Islet of Langerhans (tissue), 1 donor: Measurements from ENCODE around the gene TMTC1.
A peak's percentile ranks its signal among the peaks of the same experiment; 100 is the strongest.
"Not testable (repeated sequence)": the region's sequence is repeated elsewhere in the genome, so short reads cannot be mapped to it uniquely, and the experiment has no call there.

ENCODE experiments used
- FAIRE-seq: peaks from one replicate; lab custom pipeline; 2011; peaks lifted over from hg19 to GRCh38; lab: Jason Lieb, UNC

Gene TMTC1

GRCh38 chr12:29566441-29566840 is 217.3 kb downstream of the TMTC1 start:
- FAIRE-seq = no peak

DNA sequence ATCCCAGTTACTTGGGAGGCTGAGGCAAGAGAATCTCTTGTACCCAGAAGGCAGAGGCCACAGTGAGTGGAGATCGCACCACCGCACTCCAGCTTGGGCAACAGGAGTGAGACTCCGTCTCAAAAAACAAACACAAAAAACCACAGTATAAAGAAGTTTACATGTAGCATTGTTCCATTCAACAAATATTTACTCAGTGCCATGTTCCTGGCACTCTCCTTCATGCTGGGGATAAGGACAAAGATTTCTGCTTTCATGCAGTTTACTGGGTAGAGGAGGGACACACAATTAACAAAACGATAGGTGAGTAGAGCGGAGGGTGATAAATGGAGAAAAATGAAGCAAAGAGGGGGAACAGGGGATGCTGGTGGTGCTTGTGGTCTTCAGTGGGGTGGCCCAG is 218.0 kb downstream of the TMTC1 start:
- no peak for FAIRE-seq

- FAIRE-seq = no peak
These were observed 218.8 kb downstream of the TMTC1 start for GRCh38 chr12:29564925-29565324.

- FAIRE-seq = no peak
These were observed 220.1 kb downstream of the TMTC1 start for GRCh38 chr12:29563636-29564035.

GRCh38 chr12:29563071-29563470 is 220.7 kb downstream of the TMTC1 start:
- FAIRE-seq = no peak

DNA sequence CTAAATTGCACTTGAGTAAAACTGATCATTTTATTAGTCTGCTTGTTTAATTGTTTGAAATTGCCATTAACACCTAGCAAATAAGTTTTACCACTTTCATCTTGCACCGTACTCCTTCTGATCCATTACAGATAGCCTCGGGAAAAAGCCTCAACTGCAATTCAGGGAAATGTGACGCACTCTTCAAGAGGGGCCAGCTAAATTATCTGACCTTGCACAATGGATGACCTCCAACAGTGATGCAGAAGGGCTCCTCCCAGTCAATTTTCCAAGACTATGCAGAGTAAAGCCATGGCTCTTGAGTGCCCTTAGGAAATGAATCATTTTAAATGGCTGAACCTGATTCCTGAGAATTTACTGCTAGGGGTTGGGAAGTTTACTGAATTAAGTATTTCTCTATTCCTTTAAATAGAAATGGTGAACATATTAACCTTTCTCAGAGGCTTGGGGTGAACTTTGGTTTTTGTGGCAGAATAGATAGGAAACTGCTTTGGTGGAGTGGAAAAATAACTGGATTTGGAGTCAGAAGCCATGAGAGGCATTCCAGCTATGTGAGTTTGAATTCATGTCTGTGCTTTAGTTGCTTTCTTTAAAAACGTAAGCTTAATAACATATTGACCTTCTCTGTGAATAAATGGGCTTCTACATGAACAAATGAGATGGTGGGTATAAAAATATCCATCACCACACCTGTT is 221.5 kb downstream of the TMTC1 start:
- FAIRE-seq = no peak

DNA sequence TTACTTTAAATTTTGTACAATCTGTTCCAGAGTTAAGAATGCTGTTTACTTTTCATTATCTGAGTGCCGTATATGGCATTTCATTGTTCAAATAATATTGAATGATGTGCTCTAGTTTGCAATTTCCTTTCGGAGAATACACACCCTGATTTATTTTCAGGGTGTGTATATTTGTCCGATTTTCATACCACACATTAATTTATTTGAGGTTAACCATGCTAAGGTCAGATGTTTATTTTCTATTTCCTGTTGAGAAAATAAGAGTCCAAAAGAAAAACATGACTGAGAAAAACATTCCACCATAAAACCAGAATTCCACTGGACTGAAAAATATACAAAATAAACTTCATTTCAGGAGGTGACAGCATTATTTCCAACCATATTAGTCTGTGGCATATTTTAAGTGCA is 222.1 kb downstream of the TMTC1 start:
- no peak for FAIRE-seq

- no peak for FAIRE-seq
These were observed 224.5 kb downstream of the TMTC1 start for GRCh38 chr12:29559198-29559597.

DNA sequence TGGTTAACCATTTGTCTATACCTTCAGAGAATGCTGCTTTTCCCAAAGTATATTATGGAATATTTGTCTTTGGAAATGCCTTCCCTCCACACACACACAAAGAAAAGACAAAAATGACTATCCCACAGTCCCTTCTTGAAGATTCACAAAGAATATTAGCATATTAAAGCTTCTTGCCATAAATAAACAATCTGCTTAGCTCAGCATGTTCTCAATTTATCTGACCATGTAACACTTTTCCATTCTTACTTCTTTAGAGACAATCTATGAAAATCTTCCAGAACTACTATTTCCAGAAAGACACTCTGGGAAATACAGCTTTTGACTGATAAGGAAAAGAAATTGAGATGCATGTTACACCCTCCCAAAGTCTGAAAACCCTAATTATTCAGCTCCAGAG is 227.4 kb downstream of the TMTC1 start:
- FAIRE-seq = no peak

- not testable (repeated sequence) for FAIRE-seq
These were observed 228.3 kb downstream of the TMTC1 start for GRCh38 chr12:29555451-29555850.

DNA sequence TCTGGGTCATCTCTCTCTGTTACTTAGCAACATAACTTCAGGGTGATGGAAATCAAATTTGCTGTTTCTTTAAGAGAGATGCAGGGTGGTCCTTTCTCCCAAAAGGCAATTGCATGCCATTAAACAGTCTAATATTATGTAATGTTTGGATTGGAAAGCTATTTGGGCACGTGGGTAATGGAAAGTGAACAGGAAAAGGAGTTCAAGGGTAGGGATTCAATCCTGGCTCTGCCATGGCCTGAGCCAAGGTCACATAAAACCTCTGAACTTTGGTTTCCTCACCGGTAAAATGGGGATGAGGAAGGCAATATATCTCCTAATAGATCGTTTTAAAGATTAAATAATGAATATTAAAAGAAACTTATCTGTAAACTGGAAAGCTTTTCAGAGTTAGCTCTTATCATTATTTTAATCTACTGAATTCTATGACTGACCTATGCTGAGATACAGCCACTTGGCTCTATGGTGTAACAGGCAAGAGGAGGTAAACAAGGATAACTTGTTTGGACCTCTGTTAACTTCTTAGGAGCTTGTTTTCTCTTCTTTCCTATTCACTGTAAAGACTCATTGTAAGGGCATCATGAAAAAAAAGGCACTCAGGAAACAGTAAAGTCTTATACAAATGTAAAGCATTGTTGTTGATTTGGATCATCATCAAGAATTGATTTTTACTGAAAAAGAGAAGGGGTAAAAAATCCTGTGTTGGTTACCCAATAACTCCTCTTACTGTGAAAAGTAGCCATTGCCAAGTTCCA is 230.6 kb downstream of the TMTC1 start:
- FAIRE-seq = no peak

DNA sequence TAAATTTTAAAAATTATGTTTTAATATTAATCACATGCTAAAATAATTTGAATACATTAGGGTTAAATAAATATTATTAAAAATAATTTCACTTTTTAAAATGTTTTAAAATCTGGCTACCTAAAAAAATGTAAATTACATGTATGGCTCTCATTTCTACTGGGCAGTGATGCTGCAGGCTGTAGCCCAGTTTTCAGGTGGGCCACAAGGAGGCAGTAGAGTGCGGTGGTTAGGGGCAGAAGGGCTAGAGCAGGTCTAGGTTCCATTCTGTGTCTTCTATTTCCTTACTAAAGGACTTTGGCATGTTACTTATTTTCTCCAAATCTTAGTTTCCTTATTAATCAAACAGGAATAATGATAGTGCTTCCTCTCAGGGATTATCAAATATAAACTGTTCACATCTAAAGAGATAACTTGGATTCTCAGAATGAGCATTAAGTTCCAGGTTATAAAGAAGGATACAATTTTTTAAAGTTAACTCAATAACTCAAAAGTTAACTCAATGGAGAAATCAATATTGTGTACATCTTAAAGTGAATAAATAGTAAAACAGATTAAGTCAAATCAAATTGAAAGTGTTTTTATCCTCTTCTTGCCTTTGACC is 231.3 kb downstream of the TMTC1 start:
- FAIRE-seq = peak; percentile 85

DNA sequence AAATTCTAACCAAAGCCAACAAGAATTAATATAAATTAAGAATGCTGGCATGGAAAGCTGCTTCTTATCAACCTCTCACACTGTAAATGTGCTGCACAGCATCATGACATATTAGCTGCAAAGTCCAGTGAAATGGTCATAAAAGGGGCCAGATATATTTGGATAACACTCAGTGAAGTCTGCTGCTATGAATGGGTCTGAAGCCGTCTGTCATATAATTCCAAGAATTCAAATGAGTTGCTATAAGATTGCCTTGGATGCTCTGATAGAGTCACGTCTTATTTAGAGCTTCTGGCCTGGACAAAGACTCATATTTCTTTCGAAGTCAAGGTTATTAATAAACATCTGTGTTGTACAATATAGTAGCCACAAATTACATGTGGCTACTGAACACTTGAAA is 231.9 kb downstream of the TMTC1 start:
- no peak for FAIRE-seq

DNA sequence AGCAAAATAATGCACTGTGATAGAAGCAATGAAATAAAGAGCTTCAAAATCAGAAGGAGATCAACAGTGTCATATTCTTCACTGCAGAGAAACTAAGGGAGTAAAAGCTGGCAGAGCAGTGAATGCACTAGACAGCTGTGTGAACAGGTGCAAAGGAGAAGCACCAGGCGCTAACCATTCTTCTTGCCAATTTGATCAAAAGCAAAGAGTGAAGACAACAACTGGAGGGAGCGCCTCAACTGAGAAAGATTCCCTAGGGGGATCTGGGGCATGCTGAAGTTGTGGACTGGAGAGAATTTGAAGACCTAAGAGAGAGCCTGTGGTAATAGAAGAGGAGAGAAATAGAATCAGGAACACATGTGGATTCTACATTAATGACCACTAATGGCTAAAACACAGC is 235.9 kb downstream of the TMTC1 start:
- no peak for FAIRE-seq

GRCh38 chr12:29547151-29547632 is 236.6 kb downstream of the TMTC1 start:
- no peak for FAIRE-seq

DNA sequence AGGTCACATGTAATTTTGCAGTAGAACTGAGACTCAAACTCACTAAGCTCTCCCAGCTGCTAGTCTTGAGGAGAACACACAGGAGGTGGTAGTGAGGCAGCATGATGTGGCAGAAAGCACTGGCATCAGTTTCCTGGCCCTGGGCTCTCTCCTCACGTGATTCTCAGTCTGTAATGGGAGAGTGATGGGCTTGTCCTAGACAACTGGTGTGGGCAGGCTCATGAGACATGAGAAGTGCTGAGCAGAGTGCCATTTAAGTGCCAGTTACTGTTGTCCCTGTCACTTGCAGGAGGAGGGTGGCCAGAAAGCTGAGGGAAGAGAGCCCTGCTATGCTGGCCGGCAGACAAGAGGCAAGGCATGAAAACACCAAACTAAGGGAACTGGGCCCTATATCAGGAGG is 237.7 kb downstream of the TMTC1 start:
- no peak for FAIRE-seq

- FAIRE-seq = no peak
These were observed 238.7 kb downstream of the TMTC1 start for GRCh38 chr12:29545102-29545467.

GRCh38 chr12:29544428-29545101 is 239.2 kb downstream of the TMTC1 start:
- no peak for FAIRE-seq

DNA sequence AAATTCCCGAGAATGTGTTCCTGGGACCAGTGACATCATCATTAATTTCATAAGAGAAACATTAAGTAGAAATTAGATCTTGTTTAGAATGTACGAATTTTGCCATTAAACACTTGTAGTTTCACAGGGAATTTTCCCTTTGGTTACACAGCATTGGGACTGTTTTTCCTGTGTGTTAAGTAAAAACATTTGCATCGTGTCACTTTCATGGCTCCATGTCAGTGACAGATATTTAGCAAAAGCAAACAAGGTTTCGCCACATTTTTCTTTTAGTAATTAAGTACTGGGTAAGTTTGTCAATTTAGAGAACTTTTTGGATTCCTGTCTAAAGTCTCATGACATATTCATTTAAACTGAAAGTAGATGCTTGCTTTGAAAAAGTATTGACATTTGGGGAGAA is 240.7 kb downstream of the TMTC1 start:
- no peak for FAIRE-seq

DNA sequence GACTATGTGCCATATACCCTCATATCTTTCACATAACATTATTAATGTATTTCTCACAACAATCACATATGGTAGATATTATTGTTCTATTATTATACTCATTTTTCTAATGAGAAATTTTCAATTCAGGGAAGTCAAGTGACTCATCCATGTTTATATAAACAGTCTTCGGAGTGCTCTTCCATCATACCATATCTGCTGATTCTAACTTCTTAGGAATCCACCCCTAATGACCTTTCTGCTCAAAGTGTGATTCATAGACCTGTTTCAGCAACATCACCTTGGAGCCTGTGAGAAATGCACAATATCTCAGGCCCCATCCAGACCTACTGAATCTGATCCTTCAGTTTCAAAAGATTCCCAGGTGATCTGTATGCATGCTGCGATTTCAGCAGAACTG is 246.4 kb downstream of the TMTC1 start:
- FAIRE-seq = no peak

GRCh38 chr12:29534935-29535334 is 248.8 kb downstream of the TMTC1 start:
- FAIRE-seq = no peak

- FAIRE-seq = no peak
These were observed 249.8 kb downstream of the TMTC1 start for GRCh38 chr12:29533815-29534489.
